ENCODE results near the gene LSS. TPM values are rescaled to one million over a fixed set of nuclear protein-coding genes. Genes with fewer than 3 reads are reported as not detected.
A peak's percentile ranks its signal among the peaks of the same experiment; 100 is the strongest.

Gene LSS
- total RNA-seq, 2 donors from 2014 or later: 56.7 to 85.2 TPM

GRCh38 chr21:46189213-46189958 is 39.2 kb downstream of the LSS start:
- H3K4me3 Mint-ChIP-seq: no peak overlapping the region

GRCh38 chr21:46188226-46189212 is 40.1 kb downstream of the LSS start:
- peaks cover 9% of the 10 kb centered on the region for H3K4me1 Mint-ChIP-seq
- H3K27ac ChIP-seq (ENCODE audit: low read depth, low read length): peak overlapping the region; percentile 83
- H3K9ac ChIP-seq (ENCODE audit: extremely low read depth, low read length, poor library complexity, severe bottlenecking): peak overlapping the region; percentile 44
- H3K27me3 Mint-ChIP-seq (ENCODE audit: insufficient read depth): no peaks in the 10 kb centered on the region
- 64 to 71% methylated on average over 7 to 17 of the region's 17 CpGs for WGBS, 2 experiments (ENCODE audit: insufficient coverage in 1 of 2, insufficient read length in 1 of 2)
- H3K4me3 Mint-ChIP-seq: no peak overlapping the region
- no peaks in the 10 kb centered on the region for H3K9me3 Mint-ChIP-seq
- peaks cover 26% of the 10 kb centered on the region for H3K36me3 Mint-ChIP-seq (ENCODE audit: low read depth)
- H3K27me3 ChIP-seq (ENCODE audit: control insufficient read depth, insufficient read depth, low read length, poor library complexity, severe bottlenecking): no peaks in the 10 kb centered on the region
- peak; percentile 78 for DNase-seq
- H3K4me3 ChIP-seq (ENCODE audit: low read length): no peak overlapping the region
- H3K36me3 ChIP-seq (ENCODE audit: control insufficient read depth, insufficient read depth, low read length): peaks cover 11% of the 10 kb centered on the region
- peak overlapping the region; percentile 91 for H3K27ac Mint-ChIP-seq
- no peaks in the 10 kb centered on the region for H3K9me3 ChIP-seq (ENCODE audit: control insufficient read depth, low read length)
- no peaks in the 10 kb centered on the region for H3K4me1 ChIP-seq (ENCODE audit: control insufficient read depth, insufficient read depth, low read length)
- no peak for TF ChIP-seq CTCF (conservative IDR thresholded peaks at IDR 0.05)

More at GRCh38 chr21:46189213-46189958, 39.2 kb downstream of the LSS start:
- Mint-ChIP-seq H3K4me1 (peaks cover 9% of the 10 kb centered on the region), H3K27me3 (ENCODE audit: insufficient read depth) (no peaks in the 10 kb centered on the region), H3K36me3 (ENCODE audit: low read depth) (peaks cover 35% of the 10 kb centered on the region), H3K9me3 (no peaks in the 10 kb centered on the region), H3K27ac (peak overlapping the region; percentile 91)
- Histone ChIP-seq H3K27me3 (ENCODE audit: control insufficient read depth, insufficient read depth, low read length, poor library complexity, severe bottlenecking) (no peaks in the 10 kb centered on the region), H3K27ac (ENCODE audit: low read depth, low read length) (peak overlapping the region; percentile 83), H3K9ac (ENCODE audit: extremely low read depth, low read length, poor library complexity, severe bottlenecking) (no peak overlapping the region), H3K4me3 (ENCODE audit: low read length) (no peak overlapping the region), H3K4me1 (ENCODE audit: control insufficient read depth, insufficient read depth, low read length) (no peaks in the 10 kb centered on the region), H3K9me3 (ENCODE audit: control insufficient read depth, low read length) (no peaks in the 10 kb centered on the region), H3K36me3 (ENCODE audit: control insufficient read depth, insufficient read depth, low read length) (peaks cover 19% of the 10 kb centered on the region)
- 84 to 86% methylated on average over 7 to 9 of the region's 9 CpGs for WGBS, 2 experiments (ENCODE audit: insufficient coverage in 1 of 2, insufficient read length in 1 of 2)
- peak; percentile 51 for DNase-seq
- TF ChIP-seq CTCF (conservative IDR thresholded peaks at IDR 0.05): no peak

- DNase-seq: no peak
- Mint-ChIP-seq H3K4me3 (no peak overlapping the region), H3K36me3 (ENCODE audit: low read depth) (peaks cover 23% of the 10 kb centered on the region), H3K4me1 (peaks cover 9% of the 10 kb centered on the region), H3K27me3 (ENCODE audit: insufficient read depth) (no peaks in the 10 kb centered on the region), H3K27ac (peak overlapping the region; percentile 91), H3K9me3 (no peaks in the 10 kb centered on the region)
- Histone ChIP-seq H3K4me3 (ENCODE audit: low read length) (no peak overlapping the region), H3K9me3 (ENCODE audit: control insufficient read depth, low read length) (no peaks in the 10 kb centered on the region), H3K27me3 (ENCODE audit: control insufficient read depth, insufficient read depth, low read length, poor library complexity, severe bottlenecking) (no peaks in the 10 kb centered on the region), H3K27ac (ENCODE audit: low read depth, low read length) (peak overlapping the region; percentile 83), H3K36me3 (ENCODE audit: control insufficient read depth, insufficient read depth, low read length) (peaks cover 6% of the 10 kb centered on the region), H3K9ac (ENCODE audit: extremely low read depth, low read length, poor library complexity, severe bottlenecking) (no peak overlapping the region), H3K4me1 (ENCODE audit: control insufficient read depth, insufficient read depth, low read length) (no peaks in the 10 kb centered on the region)
- TF ChIP-seq CTCF (conservative IDR thresholded peaks at IDR 0.05): no peak
- 94 to 97% methylated on average over 5 to 7 of the region's 7 CpGs for WGBS, 2 experiments (ENCODE audit: insufficient coverage in 1 of 2, insufficient read length in 1 of 2)
Measured at GRCh38 chr21:46187814-46188213, 40.8 kb downstream of the LSS start.

All from endodermal cell (in vitro differentiated cells).